Measurements from ENCODE around the gene HEMGN.

Gene HEMGN

GRCh38 chr9:97889941-97890887 is 47.8 kb downstream of the HEMGN start:
- no peak overlapping the region for H3K4me3 ChIP-seq (ENCODE audit: low read depth, low read length)
- TF ChIP-seq CTCF (IDR thresholded peaks at IDR 0.05; ENCODE audit: control insufficient read depth, extremely low read depth, insufficient read depth) = peak; percentile 48
- no peak for DNase-seq (ENCODE audit: low read depth)

DNA sequence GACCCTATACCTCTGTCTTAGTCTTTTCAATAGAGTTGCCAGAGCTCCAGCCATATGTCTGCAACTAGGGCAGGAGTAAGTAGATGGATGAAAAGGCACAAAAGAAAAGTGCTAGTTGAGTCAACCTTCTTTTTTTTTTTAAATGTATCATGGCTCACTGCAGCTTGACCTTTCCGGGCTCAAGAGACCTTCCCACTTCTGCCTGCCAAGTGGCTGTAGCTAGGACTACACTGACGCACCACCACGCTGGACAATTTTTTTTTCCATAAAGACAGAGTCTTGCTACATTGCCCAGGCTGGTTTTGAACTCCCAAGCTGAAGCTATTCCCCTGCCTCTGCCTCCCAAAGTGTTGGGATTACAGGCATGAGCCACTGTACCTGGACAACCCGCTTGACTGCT is 57.6 kb downstream of the HEMGN start:
- DNase-seq (ENCODE audit: low read depth) = no peak
- TF ChIP-seq CTCF (IDR thresholded peaks at IDR 0.05; ENCODE audit: control insufficient read depth, extremely low read depth, insufficient read depth) = no peak
- no peak overlapping the region for H3K4me3 ChIP-seq (ENCODE audit: low read depth, low read length)
